GM18951 (cell line): ENCODE measurements around the gene CXCR6.

Source experiments
- POLR2A ChIP-seq: IDR thresholded peaks from 4 replicates; pipeline ENCODE4 v1.6.1; 2011; ENCODE audit warnings: mild to moderate bottlenecking; ENCODE audit not compliant: insufficient read length, insufficient read depth; ENCODE audit errors: extremely low read depth
- in situ Hi-C: fragments of 300-500 bp; cut with MboI; formaldehyde crosslinking; loops from one replicate; pipeline ENCODE4 v1.12.0; 2022; ENCODE audit warnings: low sequenced_read_pairs, mixed read lengths, inconsistent platforms; ENCODE audit not compliant: unreplicated experiment

CXCR6 gene

GRCh38 chr3:45943207-45943846 is at the start of gene CXCR6:
CXCR6 (plus strand) TSS chr3:45943464; CDS start chr3:45946482, 3,018 bp downstream.
- in situ Hi-C loops: loop anchor here (5.0 to 25.0 kb wide), 4 partner anchors 124 to 431 kb away; partner anchors contain the start of genes CCR1 and CCR5
- no peak for TF ChIP-seq POLR2A

- in situ Hi-C loops: no loop called here
- TF ChIP-seq POLR2A: no peak
These were observed 49.2 kb upstream of the CXCR6 start for GRCh38 chr3:45894015-45894414.

- no peak for TF ChIP-seq POLR2A
- in situ Hi-C loops: no loop called here
These were observed 47.4 kb upstream of the CXCR6 start for GRCh38 chr3:45895686-45896468.

- TF ChIP-seq POLR2A: no peak
- in situ Hi-C loops: no loop called here
These were observed 46.3 kb upstream of the CXCR6 start for GRCh38 chr3:45896956-45897355.

- no peak for TF ChIP-seq POLR2A
- in situ Hi-C loops: no loop called here
These were observed 38.3 kb upstream of the CXCR6 start for GRCh38 chr3:45904931-45905330.

GRCh38 chr3:45905755-45906154 is 37.5 kb upstream of the CXCR6 start:
- in situ Hi-C loops: no loop called here
- no peak for TF ChIP-seq POLR2A

GRCh38 chr3:45906681-45907407 is 36.4 kb upstream of the CXCR6 start:
- in situ Hi-C loops: no loop called here
- no peak for TF ChIP-seq POLR2A

GRCh38 chr3:45907769-45908705 is 35.2 kb upstream of the CXCR6 start:
- TF ChIP-seq POLR2A: no peak
- in situ Hi-C loops: no loop called here

- TF ChIP-seq POLR2A: no peak
- in situ Hi-C loops: no loop called here
These were observed 34.5 kb upstream of the CXCR6 start for GRCh38 chr3:45908761-45909160.

GRCh38 chr3:45909542-45909941 is 33.7 kb upstream of the CXCR6 start:
- no peak for TF ChIP-seq POLR2A
- in situ Hi-C loops: no loop called here

GRCh38 chr3:45910892-45911291 is 32.4 kb upstream of the CXCR6 start:
- TF ChIP-seq POLR2A: no peak
- in situ Hi-C loops: no loop called here

GRCh38 chr3:45911511-45912226 is 31.6 kb upstream of the CXCR6 start:
- no peak for TF ChIP-seq POLR2A
- in situ Hi-C loops: no loop called here

- in situ Hi-C loops: no loop called here
- TF ChIP-seq POLR2A: no peak
These were observed 30.8 kb upstream of the CXCR6 start for GRCh38 chr3:45912435-45912834.
